ENCODE measurements around the gene ARL16.

ARL16 gene

GRCh38 chr17:81673561-81674258, 9.9 kb downstream of the ARL16 start:
- no peak overlapping the region for H3K23ac ChIP-seq (ENCODE audit: low read length in 2 of 2)
- no peaks in the 10 kb centered on the region for H3K9me3 ChIP-seq (ENCODE audit: control insufficient read depth, low read length)
- WGBS: 92% methylated on average over 17 of the region's 18 CpGs
- no peak overlapping the region for H4K91ac ChIP-seq (ENCODE audit: low read length)
- H3K27ac ChIP-seq (ENCODE audit: low read length, poor library complexity, severe bottlenecking): no peak overlapping the region
- peaks cover 58 to 62% of the 10 kb centered on the region in 2 experiments for H3K36me3 ChIP-seq (ENCODE audit: control insufficient read depth in 1 of 2, insufficient read depth in 2 of 2, low read depth in 1 of 2, low read length in 2 of 2)
- H3K18ac ChIP-seq (ENCODE audit: low read depth in 1 of 2, low read length in 2 of 2): no peak overlapping the region
- no peak overlapping the region for H3K4me2 ChIP-seq (ENCODE audit: low read length, poor library complexity, severe bottlenecking)
- H2BK5ac ChIP-seq (ENCODE audit: low read depth, low read length, poor library complexity, severe bottlenecking): no peak overlapping the region
- peaks cover 15% of the 10 kb centered on the region for H3K4me1 ChIP-seq (ENCODE audit: control insufficient read depth, insufficient read depth, low read depth, low read length)
- no peaks in the 10 kb centered on the region for H3K27me3 ChIP-seq (ENCODE audit: control insufficient read depth in 1 of 2, insufficient read depth in 1 of 2, low read length in 2 of 2)
- H2BK12ac ChIP-seq (ENCODE audit: low read length in 2 of 2): no peak overlapping the region
- no peak for DNase-seq
- H3K4me3 ChIP-seq (ENCODE audit: insufficient read depth in 1 of 2, low read depth in 1 of 2, low read length in 2 of 2): no peak overlapping the region
- H3K14ac ChIP-seq (ENCODE audit: low read length in 2 of 2): no peak overlapping the region
- H2BK15ac ChIP-seq (ENCODE audit: low read depth, poor library complexity, severe bottlenecking): no peak overlapping the region
- H2AK5ac ChIP-seq (ENCODE audit: low read length, severe bottlenecking): no peak overlapping the region
- no peak overlapping the region for H2BK120ac ChIP-seq (ENCODE audit: low read depth, low read length)
- peaks cover 42% of the 10 kb centered on the region for H3K79me1 ChIP-seq (replicated peaks; ENCODE audit: low read length, poor library complexity, severe bottlenecking)
- no peak overlapping the region for H3K4ac ChIP-seq (ENCODE audit: low read depth in 1 of 2, low read length in 2 of 2)
- H4K8ac ChIP-seq (ENCODE audit: low read length): no peak overlapping the region
- H3K9ac ChIP-seq (ENCODE audit: low read length): no peak overlapping the region
- H2AFZ ChIP-seq (ENCODE audit: low read depth, low read length): no peak overlapping the region

GRCh38 chr17:81672954-81673353, 10.6 kb downstream of the ARL16 start:
- peaks cover 18% of the 10 kb centered on the region for H3K4me1 ChIP-seq (ENCODE audit: control insufficient read depth, insufficient read depth, low read depth, low read length)
- no peak overlapping the region for H4K8ac ChIP-seq (ENCODE audit: low read length)
- H2BK12ac ChIP-seq (ENCODE audit: low read length in 2 of 2): no peak overlapping the region
- H3K18ac ChIP-seq (ENCODE audit: low read depth in 1 of 2, low read length in 2 of 2): no peak overlapping the region
- no peak overlapping the region for H3K4me2 ChIP-seq (ENCODE audit: low read length, poor library complexity, severe bottlenecking)
- no peak overlapping the region for H3K4ac ChIP-seq (ENCODE audit: low read depth in 1 of 2, low read length in 2 of 2)
- peaks cover 45% of the 10 kb centered on the region for H3K79me1 ChIP-seq (replicated peaks; ENCODE audit: low read length, poor library complexity, severe bottlenecking)
- H4K91ac ChIP-seq (ENCODE audit: low read length): no peak overlapping the region
- no peak overlapping the region for H3K27ac ChIP-seq (ENCODE audit: low read length, poor library complexity, severe bottlenecking)
- no peak overlapping the region for H3K9ac ChIP-seq (ENCODE audit: low read length)
- H2BK15ac ChIP-seq (ENCODE audit: low read depth, poor library complexity, severe bottlenecking): no peak overlapping the region
- H3K14ac ChIP-seq (ENCODE audit: low read length in 2 of 2): no peak overlapping the region
- no peak overlapping the region for H3K23ac ChIP-seq (ENCODE audit: low read length in 2 of 2)
- H2BK5ac ChIP-seq (ENCODE audit: low read depth, low read length, poor library complexity, severe bottlenecking): peak overlapping the region; percentile 9
- no peak for DNase-seq
- no peak overlapping the region for H2AK5ac ChIP-seq (ENCODE audit: low read length, severe bottlenecking)
- no peaks in the 10 kb centered on the region for H3K9me3 ChIP-seq (ENCODE audit: control insufficient read depth, low read length)
- no peaks in the 10 kb centered on the region for H3K27me3 ChIP-seq (ENCODE audit: control insufficient read depth in 1 of 2, insufficient read depth in 1 of 2, low read length in 2 of 2)
- 96% methylated on average over 16 of the region's 16 CpGs for WGBS
- H3K36me3 ChIP-seq (ENCODE audit: control insufficient read depth in 1 of 2, insufficient read depth in 2 of 2, low read depth in 1 of 2, low read length in 2 of 2): peaks cover 66 to 68% of the 10 kb centered on the region in 2 experiments
- H2BK120ac ChIP-seq (ENCODE audit: low read depth, low read length): no peak overlapping the region
- no peak overlapping the region for H3K4me3 ChIP-seq (ENCODE audit: insufficient read depth in 1 of 2, low read depth in 1 of 2, low read length in 2 of 2)
- H2AFZ ChIP-seq (ENCODE audit: low read depth, low read length): no peak overlapping the region

GRCh38 chr17:81672504-81672903, 11.1 kb downstream of the ARL16 start:
- Histone ChIP-seq H2BK5ac (ENCODE audit: low read depth, low read length, poor library complexity, severe bottlenecking) (no peak overlapping the region), H2AK5ac (ENCODE audit: low read length, severe bottlenecking) (no peak overlapping the region), H4K91ac (ENCODE audit: low read length) (no peak overlapping the region), H2BK12ac (ENCODE audit: low read length in 2 of 2) (no peak overlapping the region), H3K18ac (ENCODE audit: low read depth in 1 of 2, low read length in 2 of 2) (no peak overlapping the region), H3K4me3 (ENCODE audit: insufficient read depth in 1 of 2, low read depth in 1 of 2, low read length in 2 of 2) (no peak overlapping the region), H3K23ac (ENCODE audit: low read length in 2 of 2) (no peak overlapping the region), H2BK120ac (ENCODE audit: low read depth, low read length) (no peak overlapping the region), H3K79me1 (replicated peaks; ENCODE audit: low read length, poor library complexity, severe bottlenecking) (peaks cover 48% of the 10 kb centered on the region), H3K4me1 (ENCODE audit: control insufficient read depth, insufficient read depth, low read depth, low read length) (peaks cover 20% of the 10 kb centered on the region), H3K36me3 (ENCODE audit: control insufficient read depth in 1 of 2, insufficient read depth in 2 of 2, low read depth in 1 of 2, low read length in 2 of 2) (peaks cover 70 to 72% of the 10 kb centered on the region in 2 experiments), H2BK15ac (ENCODE audit: low read depth, poor library complexity, severe bottlenecking) (no peak overlapping the region), H4K8ac (ENCODE audit: low read length) (no peak overlapping the region), H3K9ac (ENCODE audit: low read length) (no peak overlapping the region), H3K14ac (ENCODE audit: low read length in 2 of 2) (no peak overlapping the region), H3K27ac (ENCODE audit: low read length, poor library complexity, severe bottlenecking) (no peak overlapping the region), H3K4me2 (ENCODE audit: low read length, poor library complexity, severe bottlenecking) (no peak overlapping the region), H3K4ac (ENCODE audit: low read depth in 1 of 2, low read length in 2 of 2) (no peak overlapping the region), H3K27me3 (ENCODE audit: control insufficient read depth in 1 of 2, insufficient read depth in 1 of 2, low read length in 2 of 2) (no peaks in the 10 kb centered on the region), H3K9me3 (ENCODE audit: control insufficient read depth, low read length) (no peaks in the 10 kb centered on the region), H2AFZ (ENCODE audit: low read depth, low read length) (no peak overlapping the region)
- no peak for DNase-seq
- WGBS: 94% methylated on average over 18 of the region's 18 CpGs

GRCh38 chr17:81667754-81668153, 15.8 kb downstream of the ARL16 start:
- DNase-seq: no peak
- 93% methylated on average over 18 of the region's 18 CpGs for WGBS
- H3K36me3 ChIP-seq (ENCODE audit: control insufficient read depth in 1 of 2, insufficient read depth in 2 of 2, low read depth in 1 of 2, low read length in 2 of 2): peaks cover 58 to 60% of the 10 kb centered on the region in 2 experiments
- peak overlapping the region; percentile 58 for H4K8ac ChIP-seq (ENCODE audit: low read length)
- no peak overlapping the region for H2AFZ ChIP-seq (ENCODE audit: low read depth, low read length)
- H2BK12ac ChIP-seq (ENCODE audit: low read length in 2 of 2): no peak overlapping the region
- no peak overlapping the region for H3K14ac ChIP-seq (ENCODE audit: low read length in 2 of 2)
- H2AK5ac ChIP-seq (ENCODE audit: low read length, severe bottlenecking): no peak overlapping the region
- no peak overlapping the region for H2BK120ac ChIP-seq (ENCODE audit: low read depth, low read length)
- H3K27me3 ChIP-seq (ENCODE audit: control insufficient read depth in 1 of 2, insufficient read depth in 1 of 2, low read length in 2 of 2): no peaks in the 10 kb centered on the region
- H2BK5ac ChIP-seq (ENCODE audit: low read depth, low read length, poor library complexity, severe bottlenecking): no peak overlapping the region
- H4K91ac ChIP-seq (ENCODE audit: low read length): no peak overlapping the region
- H3K27ac ChIP-seq (ENCODE audit: low read length, poor library complexity, severe bottlenecking): no peak overlapping the region
- H3K4me2 ChIP-seq (ENCODE audit: low read length, poor library complexity, severe bottlenecking): no peak overlapping the region
- peak overlapping the region in 1 of 2 experiments; percentile 58 for H3K4me3 ChIP-seq (ENCODE audit: insufficient read depth in 1 of 2, low read depth in 1 of 2, low read length in 2 of 2)
- H3K9me3 ChIP-seq (ENCODE audit: control insufficient read depth, low read length): no peaks in the 10 kb centered on the region
- peaks cover 45% of the 10 kb centered on the region for H3K79me1 ChIP-seq (replicated peaks; ENCODE audit: low read length, poor library complexity, severe bottlenecking)
- H3K4ac ChIP-seq (ENCODE audit: low read depth in 1 of 2, low read length in 2 of 2): no peak overlapping the region
- peak overlapping the region; percentile 29 for H3K9ac ChIP-seq (ENCODE audit: low read length)
- no peak overlapping the region for H3K23ac ChIP-seq (ENCODE audit: low read length in 2 of 2)
- no peak overlapping the region for H3K18ac ChIP-seq (ENCODE audit: low read depth in 1 of 2, low read length in 2 of 2)
- peaks cover 20% of the 10 kb centered on the region for H3K4me1 ChIP-seq (ENCODE audit: control insufficient read depth, insufficient read depth, low read depth, low read length)
- H2BK15ac ChIP-seq (ENCODE audit: low read depth, poor library complexity, severe bottlenecking): no peak overlapping the region

Measured in mesenchymal stem cell (in vitro differentiated cells and primary cell).